H9 (cell line): ENCODE measurements around the gene ATP6V1C2. TPM values are rescaled to one million over a fixed set of nuclear protein-coding genes. Genes with fewer than 3 reads are reported as not detected.

Experiments
- DNase-seq: peaks from one replicate; pipeline ENCODE4 v3.0.0-alpha.2; 2017
- H2AFZ ChIP-seq: one replicate; pipeline ENCODE4 v1.6.1; 2013; ENCODE audit warnings: mild to moderate bottlenecking, low read length, control low read depth, moderate library complexity
- H2AK5ac ChIP-seq: 2 replicates; pipeline ENCODE4 v1.6.1; 2013; ENCODE audit warnings: low read length, control low read depth, mixed read lengths; ENCODE audit not compliant: insufficient read length
- H2BK120ac ChIP-seq: one replicate; pipeline ENCODE4 v1.6.1; 2013; ENCODE audit warnings: low read depth, mild to moderate bottlenecking, low read length, control low read depth, inconsistent platforms; ENCODE audit not compliant: poor library complexity, severe bottlenecking
- H2BK12ac ChIP-seq: 2 replicates; pipeline ENCODE4 v1.6.1; 2013; ENCODE audit warnings: low read length, control low read depth, mixed read lengths, low read depth; ENCODE audit not compliant: insufficient read length
- H2BK15ac ChIP-seq: 2 replicates; pipeline ENCODE4 v1.6.1; 2013; ENCODE audit warnings: low read depth, low read length, control low read depth
- H2BK20ac ChIP-seq: one replicate; pipeline ENCODE4 v1.6.1; 2013; ENCODE audit warnings: low read depth, mild to moderate bottlenecking, low read length, control low read depth, inconsistent platforms; ENCODE audit not compliant: poor library complexity, severe bottlenecking
- H2BK5ac ChIP-seq: 2 replicates; pipeline ENCODE4 v1.6.1; 2013; ENCODE audit warnings: low read length, control low read depth, mixed read lengths; ENCODE audit not compliant: insufficient read length
- H3K14ac ChIP-seq: 2 replicates; pipeline ENCODE4 v1.6.1; 2013; ENCODE audit warnings: low read length, control low read depth; ENCODE audit not compliant: insufficient read depth
- H3K18ac ChIP-seq: 2 replicates; pipeline ENCODE4 v1.6.1; 2013; ENCODE audit warnings: low read depth, mild to moderate bottlenecking, mixed read lengths, low read length, control low read depth; ENCODE audit not compliant: insufficient read length
- H3K23ac ChIP-seq: 2 replicates; pipeline ENCODE4 v1.6.1; 2013; ENCODE audit warnings: low read length, control low read depth, mixed read lengths, low read depth; ENCODE audit not compliant: insufficient read length
- H3K23me2 ChIP-seq: 2 replicates; pipeline ENCODE4 v1.6.1; 2013; ENCODE audit warnings: low read depth, mild to moderate bottlenecking, mixed read lengths, low read length, control low read depth; ENCODE audit not compliant: insufficient read length, poor library complexity, severe bottlenecking
- H3K27ac ChIP-seq: 2 replicates; pipeline ENCODE4 v1.5.1; 2013; ENCODE audit warnings: low read length, control low read depth, mixed read lengths, low read depth; ENCODE audit not compliant: insufficient read length
- H3K27me3 ChIP-seq: 2 replicates; pipeline ENCODE4 v1.6.1; 2013; ENCODE audit warnings: low read length, control low read depth, inconsistent platforms; ENCODE audit not compliant: insufficient read depth
- H3K4ac ChIP-seq: 2 replicates; pipeline ENCODE4 v1.6.1; 2013; ENCODE audit warnings: low read depth, mild to moderate bottlenecking, control low read depth, inconsistent platforms, low read length, moderate library complexity
- H3K4me1 ChIP-seq: 2 replicates; pipeline ENCODE4 v1.6.1; 2013; ENCODE audit warnings: low read length, control low read depth, inconsistent platforms; ENCODE audit not compliant: insufficient read depth
- H3K4me2 ChIP-seq: 2 replicates; pipeline ENCODE4 v1.6.1; 2013; ENCODE audit warnings: low read length, control low read depth, mixed read lengths; ENCODE audit not compliant: insufficient read length, insufficient read depth
- H3K56ac ChIP-seq: 2 replicates; pipeline ENCODE4 v1.6.1; 2013; ENCODE audit warnings: low read depth, mild to moderate bottlenecking, mixed read lengths, low read length, control low read depth; ENCODE audit not compliant: insufficient read length
- H3K79me1 ChIP-seq: 2 replicates; pipeline ENCODE4 v1.6.1; 2013; ENCODE audit warnings: low read depth, mild to moderate bottlenecking, moderate library complexity, low read length, control low read depth, inconsistent platforms; ENCODE audit not compliant: insufficient read depth, poor library complexity, severe bottlenecking
- H3K79me2 ChIP-seq: 2 replicates; pipeline ENCODE4 v1.6.1; 2013; ENCODE audit warnings: low read length, control low read depth, inconsistent platforms; ENCODE audit not compliant: insufficient read depth
- H3K9ac ChIP-seq: 2 replicates; pipeline ENCODE4 v1.6.1; 2013; ENCODE audit warnings: low read length, control low read depth, mixed read lengths; ENCODE audit not compliant: insufficient read length; ENCODE audit errors: extremely low read depth
- H3K9me3 ChIP-seq: one replicate; pipeline ENCODE4 v1.6.1; 2013; ENCODE audit warnings: low read depth, low read length, inconsistent platforms; ENCODE audit not compliant: control insufficient read depth
- H3T11ph ChIP-seq: one replicate; pipeline ENCODE4 v1.6.1; 2013; ENCODE audit warnings: mild to moderate bottlenecking, low read length, control low read depth, inconsistent platforms
- H4K20me1 ChIP-seq: one replicate; pipeline ENCODE4 v1.6.1; 2013; ENCODE audit not compliant: control insufficient read depth, insufficient read length, insufficient read depth
- H4K5ac ChIP-seq: 2 replicates; pipeline ENCODE4 v1.6.1; 2013; ENCODE audit warnings: low read depth, mild to moderate bottlenecking, mixed read lengths, low read length, control low read depth; ENCODE audit not compliant: insufficient read length
- H4K8ac ChIP-seq: replicated peaks from 2 replicates; pipeline ENCODE4 v1.6.1; 2013; ENCODE audit warnings: low read length, control low read depth, mixed read lengths, low read depth; ENCODE audit not compliant: insufficient read length
- H4K91ac ChIP-seq: 2 replicates; pipeline ENCODE4 v1.6.1; 2013; ENCODE audit warnings: low read depth, mild to moderate bottlenecking, moderate library complexity, mixed read lengths, low read length, control low read depth; ENCODE audit not compliant: insufficient read length
- H3K27ac Mint-ChIP-seq, 3 experiments: 2 replicates in 2 of 3; 3 replicates in 1 of 3; pipeline ENCODE4 v1.8.0; 2020 to 2021; ENCODE audit warnings: mixed read lengths in 3 of 3, mild to moderate bottlenecking in 1 of 3, moderate library complexity in 1 of 3
- H3K27me3 Mint-ChIP-seq: 2 replicates; pipeline ENCODE4 v1.8.0; 2021; ENCODE audit warnings: low read depth, mild to moderate bottlenecking, moderate library complexity, mixed read lengths
- H3K36me3 Mint-ChIP-seq, 3 experiments: 2 replicates in 2 of 3; 3 replicates in 1 of 3; pipeline ENCODE4 v1.8.0; 2020 to 2021; ENCODE audit warnings: low read depth in 3 of 3, mixed read lengths in 3 of 3; ENCODE audit not compliant: insufficient read depth in 1 of 3
- H3K4me1 Mint-ChIP-seq, 2 experiments: 2 replicates each; pipeline ENCODE4 v1.8.0; 2020; ENCODE audit warnings: mixed read lengths in 2 of 2
- H3K4me3 Mint-ChIP-seq, 2 experiments: 2 replicates in 1 of 2; 3 replicates in 1 of 2; pipeline ENCODE4 v1.8.0; 2020 to 2021; ENCODE audit warnings: mild to moderate bottlenecking in 2 of 2, mixed read lengths in 2 of 2, moderate library complexity in 1 of 2
- H3K9me3 Mint-ChIP-seq, 2 experiments: 2 replicates in 1 of 2; 3 replicates in 1 of 2; pipeline ENCODE4 v1.8.0; 2020; ENCODE audit warnings: mild to moderate bottlenecking in 2 of 2, mixed read lengths in 2 of 2, moderate library complexity in 1 of 2
- WGBS: extraction: QIAGEN DNeasy Blood & Tissue Kit; methylation state at CpG from one replicate; pipeline ENCODE4 v1.1.7; 2013; ENCODE audit warnings: missing lambda C conversion rate, low lambda C conversion rate, mixed read lengths; ENCODE audit not compliant: insufficient read length; ENCODE audit errors: extremely low coverage; 5-methylcytosine and 5-hydroxymethylcytosine counted together
- total RNA-seq: library from RNA; stranded (reverse); gene quantifications from 2 replicates; pipeline ENCODE4 v1.2.1, GENCODE V29; 2021
- TF ChIP-seq, protein P1 (sequence below): fragments of 200-600 bp; sonication (generic); conservative IDR thresholded peaks from 3 replicates; pipeline ENCODE4 v1.8.0; 2021; ENCODE audit warnings: antibody characterized with exemption, mild to moderate bottlenecking

The ATP6V1C2 gene
- total RNA-seq, 1 experiment from 2014 or later = 1.2 TPM

DNA sequence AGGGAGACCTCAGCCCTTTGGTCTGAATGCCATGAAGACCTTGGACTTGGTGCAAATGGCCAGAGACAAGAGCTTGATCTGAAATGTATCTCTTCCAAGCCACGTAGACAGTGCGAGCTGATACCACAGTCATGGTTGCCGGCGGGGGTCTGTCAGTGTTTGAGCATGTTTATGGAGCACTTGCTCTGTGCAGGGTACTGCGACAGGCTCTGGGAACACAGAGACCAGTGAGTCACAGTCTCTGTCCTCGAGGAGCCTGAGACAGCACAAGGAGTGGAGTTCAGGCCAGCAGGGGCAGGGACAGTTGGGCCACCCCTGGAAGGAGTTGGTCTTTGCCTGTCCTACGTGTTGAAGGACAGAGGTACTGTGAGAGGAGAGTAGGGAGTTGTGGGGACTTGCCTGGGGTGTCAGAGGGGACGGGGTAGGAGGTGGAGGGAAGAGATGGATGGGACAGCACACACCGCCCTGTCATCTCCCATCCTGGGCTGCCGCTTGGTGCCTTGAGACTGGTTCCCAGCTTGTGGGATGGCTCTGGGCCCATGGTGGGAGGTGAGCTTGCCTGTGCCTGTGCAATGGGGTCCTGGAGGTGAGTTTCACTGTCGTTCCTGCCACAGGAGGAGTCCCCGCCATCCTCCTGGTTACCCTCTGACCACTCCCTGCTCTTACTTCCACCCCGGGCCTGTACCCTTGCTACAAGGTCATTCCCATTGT, 39.5 kb downstream of the ATP6V1C2 start:
- Histone ChIP-seq H2BK12ac (no peak overlapping the region), H3K9ac (no peak overlapping the region), H2BK15ac (no peak overlapping the region), H2BK5ac (no peak overlapping the region), H3K79me2 (no peaks in the 10 kb centered on the region), H3K27me3 (no peaks in the 10 kb centered on the region), H2BK120ac (no peak overlapping the region), H3K4me2 (no peak overlapping the region), H4K5ac (no peak overlapping the region), H3K23me2 (no peaks in the 10 kb centered on the region), H4K91ac (no peak overlapping the region), H4K20me1 (no peaks in the 10 kb centered on the region), H2BK20ac (no peak overlapping the region), H3K27ac (no peak overlapping the region), H3K79me1 (no peaks in the 10 kb centered on the region), H3K9me3 (no peaks in the 10 kb centered on the region), H3K14ac (no peak overlapping the region), H2AFZ (no peak overlapping the region), H3K4ac (no peak overlapping the region), H4K8ac (no peak overlapping the region), H3K23ac (no peak overlapping the region), H2AK5ac (no peak overlapping the region), H3K56ac (no peak overlapping the region), H3K18ac (no peak overlapping the region), H3K4me1 (no peaks in the 10 kb centered on the region), H3T11ph (no peak overlapping the region)
- Mint-ChIP-seq H3K4me1 (peaks cover 4 to 9% of the 10 kb centered on the region in 2 experiments; a peak in 3 of 4 replicates), H3K36me3 (no peaks in the 10 kb centered on the region), H3K27me3 (peaks cover 7% of the 10 kb centered on the region), H3K27ac (peak overlapping the region in 1 of 3 experiments; percentile 96; a peak in 2 of 7 replicates), H3K4me3 (no peak overlapping the region), H3K9me3 (no peaks in the 10 kb centered on the region)
- TF ChIP-seq, protein P1, sequence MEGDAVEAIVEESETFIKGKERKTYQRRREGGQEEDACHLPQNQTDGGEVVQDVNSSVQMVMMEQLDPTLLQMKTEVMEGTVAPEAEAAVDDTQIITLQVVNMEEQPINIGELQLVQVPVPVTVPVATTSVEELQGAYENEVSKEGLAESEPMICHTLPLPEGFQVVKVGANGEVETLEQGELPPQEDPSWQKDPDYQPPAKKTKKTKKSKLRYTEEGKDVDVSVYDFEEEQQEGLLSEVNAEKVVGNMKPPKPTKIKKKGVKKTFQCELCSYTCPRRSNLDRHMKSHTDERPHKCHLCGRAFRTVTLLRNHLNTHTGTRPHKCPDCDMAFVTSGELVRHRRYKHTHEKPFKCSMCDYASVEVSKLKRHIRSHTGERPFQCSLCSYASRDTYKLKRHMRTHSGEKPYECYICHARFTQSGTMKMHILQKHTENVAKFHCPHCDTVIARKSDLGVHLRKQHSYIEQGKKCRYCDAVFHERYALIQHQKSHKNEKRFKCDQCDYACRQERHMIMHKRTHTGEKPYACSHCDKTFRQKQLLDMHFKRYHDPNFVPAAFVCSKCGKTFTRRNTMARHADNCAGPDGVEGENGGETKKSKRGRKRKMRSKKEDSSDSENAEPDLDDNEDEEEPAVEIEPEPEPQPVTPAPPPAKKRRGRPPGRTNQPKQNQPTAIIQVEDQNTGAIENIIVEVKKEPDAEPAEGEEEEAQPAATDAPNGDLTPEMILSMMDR = no peak
- WGBS = no CpG with 5 or more reads among the region's 13 CpGs
- no peak for DNase-seq
